Activated naive CD4-positive, alpha-beta T cell treated with anti-CD3 and anti-CD28 coated beads, Interleukin-2, amount 50 U/mL, for 16 hours (primary cell): ENCODE measurements around the gene TRIM27.
"Not testable (repeated sequence)": the region's sequence is repeated elsewhere in the genome, so short reads cannot be mapped to it uniquely, and the experiment has no call there.

Source experiments
- DNase-seq: peaks from one replicate; pipeline ENCODE4 v3.0.0-alpha.2; 2020

The TRIM27 gene

DNA sequence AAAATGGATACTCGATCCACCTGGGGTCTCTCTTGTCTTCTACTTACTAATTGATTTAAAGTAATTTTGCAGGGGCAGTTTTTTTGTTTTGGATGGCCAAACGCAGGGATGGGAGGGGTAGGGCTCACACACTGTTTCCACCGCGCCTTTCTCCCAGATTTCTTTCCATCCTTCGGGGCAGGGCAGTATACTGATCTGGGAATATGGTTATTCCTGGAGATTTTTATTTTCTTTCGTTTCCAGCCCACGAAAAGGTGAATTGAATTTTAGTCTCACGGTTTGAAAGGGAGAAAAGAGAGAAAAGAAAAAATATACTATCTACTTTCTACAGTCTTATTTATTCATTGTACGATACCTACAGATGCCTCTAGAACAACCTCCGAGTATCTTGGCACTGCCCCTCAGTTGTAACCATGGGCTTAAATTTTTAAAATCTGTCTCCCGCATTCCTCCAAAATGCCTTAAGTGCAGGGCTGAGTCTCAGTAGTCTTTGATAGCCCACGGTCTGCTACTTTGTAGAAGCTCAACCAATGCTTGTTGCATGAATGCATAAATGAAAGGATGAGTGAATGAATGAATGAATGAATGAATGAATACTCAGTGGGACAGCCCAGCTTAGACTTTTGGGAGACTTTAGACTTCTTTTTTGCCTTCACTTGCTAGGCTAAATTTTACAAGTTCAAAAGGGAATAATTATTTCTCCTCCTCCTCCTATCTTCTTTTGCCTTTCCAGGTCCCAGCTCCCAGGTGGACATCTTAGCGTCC, 18.1 kb upstream of the TRIM27 start:
- no peak for DNase-seq

DNA sequence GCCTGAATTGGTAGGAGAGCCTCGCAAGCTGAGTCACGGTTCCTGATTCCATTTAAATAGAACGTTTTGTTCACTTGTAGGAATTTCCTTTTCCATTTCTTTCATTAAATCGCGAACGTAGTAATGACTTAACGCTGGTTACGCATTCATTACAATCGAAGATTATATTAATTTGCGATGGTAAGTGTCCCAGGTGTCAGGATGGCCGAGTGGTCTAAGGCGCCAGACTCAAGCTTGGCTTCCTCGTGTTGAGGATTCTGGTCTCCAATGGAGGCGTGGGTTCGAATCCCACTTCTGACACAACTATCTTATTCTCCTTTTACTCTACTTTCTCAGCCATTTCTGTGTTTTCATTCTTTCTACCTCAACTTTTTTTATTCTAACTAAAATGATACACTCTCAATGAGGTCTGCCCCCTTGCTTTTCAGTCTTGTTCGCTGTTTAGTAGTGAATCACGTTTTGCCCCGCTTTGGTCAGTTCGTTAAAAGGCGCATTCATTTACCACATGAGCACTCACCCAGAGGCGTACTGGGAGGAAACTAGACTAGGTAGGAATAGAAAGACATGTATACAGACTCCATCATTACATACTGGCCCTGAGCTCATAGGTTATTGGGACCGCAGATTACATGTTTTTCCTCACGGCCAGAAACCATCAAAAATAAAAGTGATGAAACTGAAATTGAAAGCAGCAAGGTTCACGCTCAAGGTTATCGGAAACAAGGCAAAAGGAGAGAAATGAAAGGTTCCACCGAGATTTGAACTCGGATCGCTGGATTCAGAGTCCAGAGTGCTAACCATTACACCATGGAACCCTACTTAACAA, 17.3 kb upstream of the TRIM27 start:
- peak; percentile 75 for DNase-seq

DNA sequence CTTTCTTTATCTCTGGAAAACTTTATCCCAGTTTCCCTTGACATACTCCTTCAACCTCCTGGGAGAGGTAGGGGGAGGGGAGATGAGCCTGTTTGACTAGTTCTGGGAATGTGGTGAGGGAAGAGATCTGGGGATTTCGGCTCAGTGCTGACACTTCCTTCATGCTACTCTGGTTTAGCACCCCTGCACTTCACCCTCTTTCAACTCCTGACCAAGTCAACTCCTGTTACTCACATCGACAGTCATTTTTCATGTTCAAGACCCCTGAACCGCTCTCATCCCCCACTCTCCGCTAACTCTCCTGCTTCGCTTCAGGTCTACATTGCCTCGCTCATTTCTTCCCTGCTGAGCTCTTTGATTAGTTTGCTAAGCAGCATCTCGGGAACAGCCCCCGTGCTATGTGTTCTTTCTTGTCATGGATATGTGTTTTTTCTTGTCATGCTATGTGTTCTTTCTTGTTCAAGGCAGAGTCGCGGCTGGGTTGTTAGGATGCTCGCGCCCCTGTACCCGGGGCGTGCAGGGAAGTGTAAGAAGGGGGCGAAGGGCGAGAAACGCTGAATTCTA, 16.6 kb upstream of the TRIM27 start:
- peak; percentile 57 for DNase-seq

DNA sequence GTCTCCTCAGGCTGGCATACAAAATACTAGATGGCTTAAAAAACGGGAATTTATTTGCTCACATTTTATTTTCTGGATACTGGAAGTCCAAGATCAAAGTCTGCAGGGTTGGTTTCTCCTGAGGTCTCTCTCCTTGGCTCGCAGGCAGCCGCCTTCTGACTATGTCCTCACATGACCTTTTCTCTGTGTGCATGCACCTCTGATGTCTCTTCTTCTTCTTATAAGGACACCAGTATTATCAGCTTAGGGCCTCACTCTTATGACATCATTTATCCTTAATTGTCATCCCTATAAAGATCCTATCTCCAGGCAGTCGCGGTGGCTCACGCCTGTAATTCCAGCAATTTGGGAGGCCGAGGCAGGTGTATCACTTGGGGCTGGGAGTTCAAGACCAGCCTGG, 9.3 kb upstream of the TRIM27 start:
- DNase-seq, result no peak

GRCh38 chr6:28929887-28930620, 6.3 kb upstream of the TRIM27 start:
- DNase-seq, result no peak

DNA sequence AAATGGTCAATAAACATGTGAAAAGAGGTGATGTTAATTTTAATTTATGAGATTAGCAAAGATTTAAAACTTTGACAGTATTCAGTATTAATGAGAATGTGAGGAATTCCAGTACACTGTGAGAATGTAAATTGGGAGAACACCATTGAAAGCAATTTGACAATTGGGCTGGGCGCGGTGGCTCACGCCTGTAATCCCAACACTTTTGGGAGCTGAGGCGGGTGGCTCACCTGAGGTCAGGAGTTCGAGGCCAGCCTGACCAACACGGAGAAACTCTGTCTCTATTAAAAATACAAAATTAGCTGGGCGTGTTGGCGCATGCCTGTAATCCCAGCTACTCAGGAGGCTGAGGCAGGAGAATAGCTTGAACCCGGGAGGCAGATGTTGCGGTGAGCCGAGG, 5.6 kb upstream of the TRIM27 start:
- not testable (repeated sequence) for DNase-seq

GRCh38 chr6:28927846-28928245, 4.1 kb upstream of the TRIM27 start:
- no peak for DNase-seq

- DNase-seq, result no peak
These were observed 916 bp downstream of the TRIM27 start for GRCh38 chr6:28922821-28923317.

- no peak for DNase-seq
These were observed 1.6 kb downstream of the TRIM27 start for GRCh38 chr6:28922004-28922820.

DNA sequence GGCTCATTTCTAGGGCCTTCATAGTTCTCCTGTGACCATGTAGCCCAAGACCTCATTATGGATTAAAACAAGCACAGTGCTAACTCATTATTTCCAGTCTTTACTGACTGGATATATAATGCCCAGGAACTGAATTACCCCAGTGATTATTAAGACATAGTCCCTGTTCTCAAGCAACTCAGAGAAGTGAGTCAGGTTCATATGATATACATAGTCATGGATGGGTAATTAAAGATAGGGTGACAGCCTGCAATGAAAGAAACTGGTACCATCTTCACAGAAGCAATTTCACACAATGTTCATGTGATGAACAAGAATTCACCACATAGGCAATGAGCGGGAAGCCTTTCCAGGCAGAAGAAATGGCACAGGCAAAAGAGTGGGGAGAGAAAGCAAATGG, 3.5 kb downstream of the TRIM27 start:
- no peak for DNase-seq

- DNase-seq, result no peak
These were observed 8.8 kb downstream of the TRIM27 start for GRCh38 chr6:28914941-28915340.

GRCh38 chr6:28910901-28911690, 12.7 kb downstream of the TRIM27 start:
- no peak for DNase-seq

GRCh38 chr6:28907394-28907793, 16.4 kb downstream of the TRIM27 start:
- DNase-seq, result no peak

GRCh38 chr6:28906669-28907068, 17.1 kb downstream of the TRIM27 start:
- no peak for DNase-seq

- DNase-seq, result no peak
These were observed 20.1 kb downstream of the TRIM27 start for GRCh38 chr6:28903686-28904085.

DNA sequence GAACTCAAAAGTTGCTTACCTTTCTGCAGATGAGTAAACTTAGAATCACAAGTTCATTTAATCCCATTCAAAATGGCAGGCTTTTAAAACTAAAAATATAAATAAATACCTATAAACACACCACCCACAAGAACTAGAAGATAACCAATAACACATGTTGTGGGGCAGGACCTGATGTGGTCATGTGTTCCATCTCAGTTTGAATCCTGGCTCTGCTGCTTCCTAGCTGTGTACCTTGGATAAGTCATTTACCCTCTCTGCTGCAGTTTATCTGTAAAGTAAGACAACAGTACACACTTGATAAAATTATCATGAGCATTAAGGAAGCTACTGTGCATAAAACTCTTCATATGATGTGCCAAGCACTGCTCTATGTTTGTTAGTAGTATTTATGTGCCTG, 22.0 kb downstream of the TRIM27 start:
- DNase-seq, result no peak

DNA sequence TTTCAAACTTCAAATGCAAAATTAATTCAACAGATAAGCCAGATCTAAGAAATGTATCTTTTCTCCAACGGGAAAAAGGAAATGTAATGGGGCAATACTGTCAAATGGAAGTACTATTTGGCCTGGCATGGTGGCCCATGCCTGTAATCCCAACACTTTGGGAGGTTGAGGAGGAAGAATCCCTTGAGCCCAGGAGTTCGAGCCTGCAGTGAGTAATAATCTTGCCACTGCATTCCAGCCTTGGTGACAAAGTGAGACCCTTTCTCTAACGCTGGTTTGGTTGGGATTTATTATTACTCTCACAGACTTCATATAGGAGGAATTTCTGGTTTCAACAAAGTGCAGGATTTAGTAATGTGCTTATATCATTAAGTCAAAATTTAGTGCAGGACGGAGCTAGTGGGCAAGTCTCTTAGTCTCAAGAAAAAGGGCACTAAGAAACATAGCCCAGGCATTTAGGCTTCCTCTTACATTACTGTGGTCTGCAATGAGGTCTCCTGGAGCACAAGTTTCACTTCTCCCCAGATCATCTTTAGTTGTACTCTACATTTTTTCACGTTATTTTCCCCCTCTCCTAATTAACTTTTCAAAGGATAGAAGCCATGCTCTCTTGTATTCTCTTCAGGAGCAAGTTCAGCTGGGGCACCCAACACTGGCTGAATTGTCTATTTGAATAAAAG, 23.1 kb downstream of the TRIM27 start:
- no peak for DNase-seq

DNA sequence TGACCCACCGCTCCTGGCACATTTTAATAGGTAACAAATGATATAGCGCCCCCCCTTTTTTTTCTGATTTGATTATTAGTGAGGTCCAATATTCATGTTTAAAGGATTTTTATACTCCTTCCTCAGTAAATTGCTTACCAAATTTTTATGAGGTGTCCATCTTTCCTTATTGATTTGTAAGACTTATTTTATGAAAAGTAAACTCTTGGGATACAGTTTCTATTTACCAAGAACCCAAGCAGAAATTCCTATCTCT, 25.1 kb downstream of the TRIM27 start:
- DNase-seq, result no peak

- no peak for DNase-seq
These were observed 26.4 kb downstream of the TRIM27 start for GRCh38 chr6:28897369-28897745.

GRCh38 chr6:28896505-28897368, 27.0 kb downstream of the TRIM27 start:
- peak; percentile 32 for DNase-seq
